Neural progenitor cell (in vitro differentiated cells): ENCODE measurements around the gene CXCL12. TPM values are rescaled to one million over a fixed set of nuclear protein-coding genes. Genes with fewer than 3 reads are reported as not detected.

Experiments
- DNase-seq: peaks from one replicate; pipeline ENCODE4 v3.0.0-alpha.2; 2016; ENCODE audit warnings: low spot score
- H2AFZ ChIP-seq: fragments of 200-600 bp; sonication (generic); replicated peaks from 2 replicates; pipeline ENCODE4 v1.6.1; 2016; ENCODE audit warnings: antibody characterized with exemption
- H3F3A ChIP-seq: fragments of 200-600 bp; sonication (generic); 2 replicates; pipeline ENCODE4 v1.6.1; 2016; ENCODE audit warnings: antibody characterized with exemption, low read depth
- H3K27ac ChIP-seq: fragments of 200-600 bp; sonication (generic); 2 replicates; pipeline ENCODE4 v1.5.1; 2016; ENCODE audit warnings: mild to moderate bottlenecking
- H3K27me3 ChIP-seq: fragments of 200-600 bp; sonication (generic); 2 replicates; pipeline ENCODE4 v1.6.1; 2016; ENCODE audit warnings: mild to moderate bottlenecking, moderate library complexity
- H3K36me3 ChIP-seq: fragments of 200-600 bp; sonication (generic); 2 replicates; pipeline ENCODE4 v1.5.1; 2016
- H3K4me1 ChIP-seq: fragments of 200-600 bp; sonication (generic); 2 replicates; pipeline ENCODE4 v1.6.1; 2016; ENCODE audit warnings: mixed run types
- H3K4me2 ChIP-seq: fragments of 200-600 bp; sonication (generic); 2 replicates; pipeline ENCODE4 v1.6.1; 2016
- H3K4me3 ChIP-seq: fragments of 200-600 bp; sonication (generic); 2 replicates; pipeline ENCODE4 v1.5.1; 2016
- H3K79me2 ChIP-seq: fragments of 200-600 bp; sonication (generic); 2 replicates; pipeline ENCODE4 v1.6.1; 2016; ENCODE audit warnings: low read depth
- H3K9ac ChIP-seq: fragments of 200-600 bp; sonication (generic); 2 replicates; pipeline ENCODE4 v1.6.1; 2016
- H3K9me3 ChIP-seq: fragments of 200-600 bp; sonication (generic); 2 replicates; pipeline ENCODE4 v1.5.1; 2016; ENCODE audit warnings: low read depth
- H4K20me1 ChIP-seq: fragments of 200-600 bp; sonication (generic); 2 replicates; pipeline ENCODE4 v1.6.1; 2016; ENCODE audit warnings: low read depth
- H3K27ac Mint-ChIP-seq: 3 replicates; pipeline ENCODE4 v1.8.0; 2021; ENCODE audit warnings: mixed read lengths
- H3K27me3 Mint-ChIP-seq: 2 replicates; pipeline ENCODE4 v1.8.0; 2022; ENCODE audit warnings: low read depth, mild to moderate bottlenecking, inconsistent platforms, moderate library complexity, mixed read lengths; ENCODE audit not compliant: insufficient read depth
- H3K36me3 Mint-ChIP-seq: 3 replicates; pipeline ENCODE4 v1.8.0; 2021; ENCODE audit warnings: mixed read lengths
- H3K4me1 Mint-ChIP-seq: 3 replicates; pipeline ENCODE4 v1.8.0; 2021; ENCODE audit warnings: mixed read lengths
- H3K4me3 Mint-ChIP-seq: 3 replicates; pipeline ENCODE4 v1.8.0; 2021; ENCODE audit warnings: mild to moderate bottlenecking, moderate library complexity, mixed read lengths
- H3K9me3 Mint-ChIP-seq: 3 replicates; pipeline ENCODE4 v1.8.0; 2020; ENCODE audit warnings: mixed read lengths
- CTCF ChIP-seq: fragments of 200-600 bp; sonication (generic); IDR thresholded peaks from 2 replicates; pipeline ENCODE4 v1.5.1; 2017; ENCODE audit warnings: antibody characterized with exemption, mild to moderate bottlenecking
- EZH2 ChIP-seq: fragments of 200-600 bp; sonication (generic); IDR thresholded peaks from 2 replicates; pipeline ENCODE4 v1.6.1; 2017; ENCODE audit warnings: antibody characterized with exemption, mild to moderate bottlenecking, moderate library complexity
- EZH2phosphoT487 ChIP-seq: fragments of 200-600 bp; sonication (generic); IDR thresholded peaks from 2 replicates; pipeline ENCODE4 v1.6.1; 2017; ENCODE audit warnings: antibody characterized with exemption
- total RNA-seq: library from RNA; depleted of rRNA; stranded (reverse); fragments of >200 nt; gene quantifications from 2 replicates; pipeline ENCODE4 v1.2.3, GENCODE V29; 2015; ENCODE audit warnings: low replicate concordance

CXCL12 gene
- total RNA-seq, 1 donor from 2014 or later, result 0.09 TPM

DNA sequence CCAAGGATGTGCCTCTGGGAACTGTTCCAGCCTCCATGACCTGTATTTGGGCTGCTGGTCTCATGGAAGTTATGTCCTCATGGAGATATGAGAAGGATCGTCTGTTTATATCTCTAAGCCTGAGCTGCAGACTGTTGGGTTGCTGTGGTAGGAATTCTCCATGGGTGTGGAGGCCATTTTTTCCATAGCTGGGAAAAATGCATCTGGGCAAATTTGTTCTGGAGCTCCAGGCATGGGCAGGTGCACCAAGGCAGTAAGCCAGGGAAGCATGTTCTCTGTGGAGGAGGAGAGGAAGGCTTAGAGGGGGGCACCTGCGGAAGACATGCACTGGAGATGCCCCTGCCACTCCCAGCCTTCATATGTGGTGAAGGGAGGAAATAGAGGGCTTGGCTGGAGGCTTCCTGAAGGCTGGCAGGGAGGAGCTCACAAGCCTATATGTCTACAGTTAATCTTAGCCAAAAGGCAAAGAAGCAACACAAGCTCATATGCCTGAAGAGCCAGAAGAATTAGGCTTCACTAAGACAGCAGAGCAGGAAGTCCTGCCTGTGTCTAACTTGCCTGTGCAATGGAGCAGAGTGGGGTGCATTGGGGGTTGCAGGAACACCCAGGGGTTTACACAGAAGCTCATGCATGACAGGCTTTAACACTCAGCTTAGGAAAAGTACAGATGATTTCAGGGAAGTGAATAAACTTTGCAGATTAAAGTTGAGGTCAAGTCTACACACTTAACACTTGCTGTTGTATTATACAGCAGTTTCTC is 35.1 kb upstream of the CXCL12 start:
- Histone ChIP-seq H3K4me3 (no peak overlapping the region), H3K27ac (no peak overlapping the region), H3K9me3 (peaks cover 8% of the 10 kb centered on the region), H3K4me1 (no peaks in the 10 kb centered on the region), H3F3A (no peaks in the 10 kb centered on the region), H3K4me2 (no peak overlapping the region), H3K36me3 (no peaks in the 10 kb centered on the region), H3K27me3 (no peaks in the 10 kb centered on the region), H2AFZ (no peak overlapping the region), H4K20me1 (no peaks in the 10 kb centered on the region), H3K79me2 (no peaks in the 10 kb centered on the region), H3K9ac (no peak overlapping the region)
- Mint-ChIP-seq H3K36me3 (no peaks in the 10 kb centered on the region), H3K27ac (no peak overlapping the region), H3K4me1 (no peaks in the 10 kb centered on the region), H3K9me3 (peaks cover 7% of the 10 kb centered on the region), H3K4me3 (no peak overlapping the region), H3K27me3 (peaks cover 10% of the 10 kb centered on the region)
- DNase-seq, result no peak
- TF ChIP-seq EZH2 (no peak), EZH2phosphoT487 (no peak), CTCF (no peak)

DNA sequence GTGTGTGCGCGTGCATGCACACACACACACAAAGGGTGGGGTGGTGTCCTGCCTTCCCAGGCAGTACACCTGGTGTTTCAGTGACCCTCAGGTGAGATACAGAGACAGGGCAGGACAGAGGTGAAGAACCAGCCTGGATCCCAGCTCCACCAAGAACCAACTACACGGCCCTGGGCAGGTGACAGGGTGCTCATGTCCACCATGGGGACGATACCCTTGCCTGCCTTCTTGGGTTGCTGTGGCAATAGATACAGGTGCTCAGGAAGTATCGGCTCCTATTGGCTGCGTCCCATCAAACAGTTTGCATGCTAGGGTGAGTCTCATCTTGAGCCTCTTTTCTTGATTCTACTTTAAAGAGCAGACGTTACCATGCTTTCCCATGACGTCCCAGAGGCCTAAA is 33.7 kb upstream of the CXCL12 start:
- no peaks in the 10 kb centered on the region for H3K36me3 Mint-ChIP-seq
- Histone ChIP-seq H3K27me3 (no peaks in the 10 kb centered on the region), H3K4me1 (no peaks in the 10 kb centered on the region), H3K9ac (no peak overlapping the region), H3K4me2 (no peak overlapping the region), H3K4me3 (no peak overlapping the region), H3K9me3 (peaks cover 8% of the 10 kb centered on the region), H3K27ac (no peak overlapping the region), H3K79me2 (no peaks in the 10 kb centered on the region), H3F3A (no peaks in the 10 kb centered on the region), H2AFZ (no peak overlapping the region), H3K36me3 (no peaks in the 10 kb centered on the region), H4K20me1 (no peaks in the 10 kb centered on the region)
- no peak overlapping the region for H3K4me3 Mint-ChIP-seq
- no peak overlapping the region for H3K27ac Mint-ChIP-seq
- H3K27me3 Mint-ChIP-seq, result peaks cover 9% of the 10 kb centered on the region
- no peak for TF ChIP-seq EZH2
- TF ChIP-seq CTCF, result no peak
- TF ChIP-seq EZH2phosphoT487, result no peak
- DNase-seq, result no peak
- H3K9me3 Mint-ChIP-seq, result peaks cover 3% of the 10 kb centered on the region
- no peaks in the 10 kb centered on the region for H3K4me1 Mint-ChIP-seq

DNA sequence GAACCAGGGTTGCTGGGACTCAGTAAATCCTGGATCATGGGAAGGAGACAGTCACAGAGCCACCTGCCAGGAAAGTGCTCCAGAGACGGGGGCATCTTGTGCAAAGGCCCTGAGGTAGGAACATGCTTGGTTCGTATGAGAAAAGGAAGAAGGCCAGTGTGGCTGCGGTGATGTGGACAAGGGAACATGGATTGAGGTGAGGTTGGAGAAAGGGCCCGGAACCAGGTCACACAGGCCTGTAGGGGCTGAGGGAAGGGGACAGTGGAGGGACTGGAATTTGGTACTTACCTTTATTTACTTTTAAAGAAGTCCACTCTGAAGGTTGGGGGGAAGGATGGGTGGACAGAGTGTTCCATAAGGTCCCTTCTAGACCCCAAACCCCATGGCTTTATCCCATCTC is 32.9 kb upstream of the CXCL12 start:
- Histone ChIP-seq H3K9ac (no peak overlapping the region), H3K27me3 (no peaks in the 10 kb centered on the region), H3F3A (no peaks in the 10 kb centered on the region), H4K20me1 (no peaks in the 10 kb centered on the region), H2AFZ (no peak overlapping the region), H3K4me3 (no peak overlapping the region), H3K27ac (no peak overlapping the region), H3K36me3 (no peaks in the 10 kb centered on the region), H3K9me3 (peaks cover 8% of the 10 kb centered on the region), H3K4me2 (no peak overlapping the region), H3K79me2 (no peaks in the 10 kb centered on the region), H3K4me1 (no peaks in the 10 kb centered on the region)
- H3K4me1 Mint-ChIP-seq, result no peaks in the 10 kb centered on the region
- H3K27ac Mint-ChIP-seq, result no peak overlapping the region
- H3K9me3 Mint-ChIP-seq, result peaks cover 4% of the 10 kb centered on the region
- TF ChIP-seq CTCF (no peak), EZH2 (no peak), EZH2phosphoT487 (no peak)
- H3K27me3 Mint-ChIP-seq, result peaks cover 8% of the 10 kb centered on the region
- no peak for DNase-seq
- no peak overlapping the region for H3K4me3 Mint-ChIP-seq
- no peaks in the 10 kb centered on the region for H3K36me3 Mint-ChIP-seq
